T-helper 17 cell (primary cell): ENCODE data around the gene HELZ. TPM values are rescaled to one million over a fixed set of nuclear protein-coding genes. Genes with fewer than 3 reads are reported as not detected.
A peak's percentile ranks its signal among the peaks of the same experiment; 100 is the strongest.
"Not testable (repeated sequence)": the region's sequence is repeated elsewhere in the genome, so short reads cannot be mapped to it uniquely, and the experiment has no call there.

Experiments
- ATAC-seq: fragments of 150-1000 bp; cut with Tn5 transposase; 2 replicates; pipeline ENCODE4 v1.10.0; 2021; ENCODE audit warnings: mild to moderate bottlenecking, moderate library complexity
- DNase-seq, 3 donors: peaks; one replicate each; pipeline versions ENCODE4 v3.0.0 to v3.0.0-alpha.2; 2020 to 2021
- H3K9me3 ChIP-seq: one replicate; pipeline ENCODE4 v1.7.0; 2013; ENCODE audit warnings: low read length, mild to moderate bottlenecking; ENCODE audit not compliant: control insufficient read depth, poor library complexity, severe bottlenecking
- H3K27ac Mint-ChIP-seq: one replicate; pipeline ENCODE4 v1.8.0; 2022; ENCODE audit warnings: mild to moderate bottlenecking, moderate library complexity, mixed read lengths
- H3K27me3 Mint-ChIP-seq: one replicate; pipeline ENCODE4 v1.8.0; 2022; ENCODE audit warnings: mixed read lengths
- H3K36me3 Mint-ChIP-seq: one replicate; pipeline ENCODE4 v1.8.0; 2022; ENCODE audit warnings: low read depth, mixed read lengths
- H3K4me1 Mint-ChIP-seq: one replicate; pipeline ENCODE4 v1.8.0; 2022; ENCODE audit warnings: mild to moderate bottlenecking, mixed read lengths
- H3K4me3 Mint-ChIP-seq: one replicate; pipeline ENCODE4 v1.8.0; 2022; ENCODE audit warnings: mild to moderate bottlenecking, moderate library complexity, mixed read lengths
- total RNA-seq, 4 donors: library from RNA in 2 of 4; stranded (reverse) in 2 of 4; gene quantifications; one replicate each; pipeline ENCODE4 v1.2.3 and lab custom pipeline; 2022 to 2026

Gene HELZ, protein sequence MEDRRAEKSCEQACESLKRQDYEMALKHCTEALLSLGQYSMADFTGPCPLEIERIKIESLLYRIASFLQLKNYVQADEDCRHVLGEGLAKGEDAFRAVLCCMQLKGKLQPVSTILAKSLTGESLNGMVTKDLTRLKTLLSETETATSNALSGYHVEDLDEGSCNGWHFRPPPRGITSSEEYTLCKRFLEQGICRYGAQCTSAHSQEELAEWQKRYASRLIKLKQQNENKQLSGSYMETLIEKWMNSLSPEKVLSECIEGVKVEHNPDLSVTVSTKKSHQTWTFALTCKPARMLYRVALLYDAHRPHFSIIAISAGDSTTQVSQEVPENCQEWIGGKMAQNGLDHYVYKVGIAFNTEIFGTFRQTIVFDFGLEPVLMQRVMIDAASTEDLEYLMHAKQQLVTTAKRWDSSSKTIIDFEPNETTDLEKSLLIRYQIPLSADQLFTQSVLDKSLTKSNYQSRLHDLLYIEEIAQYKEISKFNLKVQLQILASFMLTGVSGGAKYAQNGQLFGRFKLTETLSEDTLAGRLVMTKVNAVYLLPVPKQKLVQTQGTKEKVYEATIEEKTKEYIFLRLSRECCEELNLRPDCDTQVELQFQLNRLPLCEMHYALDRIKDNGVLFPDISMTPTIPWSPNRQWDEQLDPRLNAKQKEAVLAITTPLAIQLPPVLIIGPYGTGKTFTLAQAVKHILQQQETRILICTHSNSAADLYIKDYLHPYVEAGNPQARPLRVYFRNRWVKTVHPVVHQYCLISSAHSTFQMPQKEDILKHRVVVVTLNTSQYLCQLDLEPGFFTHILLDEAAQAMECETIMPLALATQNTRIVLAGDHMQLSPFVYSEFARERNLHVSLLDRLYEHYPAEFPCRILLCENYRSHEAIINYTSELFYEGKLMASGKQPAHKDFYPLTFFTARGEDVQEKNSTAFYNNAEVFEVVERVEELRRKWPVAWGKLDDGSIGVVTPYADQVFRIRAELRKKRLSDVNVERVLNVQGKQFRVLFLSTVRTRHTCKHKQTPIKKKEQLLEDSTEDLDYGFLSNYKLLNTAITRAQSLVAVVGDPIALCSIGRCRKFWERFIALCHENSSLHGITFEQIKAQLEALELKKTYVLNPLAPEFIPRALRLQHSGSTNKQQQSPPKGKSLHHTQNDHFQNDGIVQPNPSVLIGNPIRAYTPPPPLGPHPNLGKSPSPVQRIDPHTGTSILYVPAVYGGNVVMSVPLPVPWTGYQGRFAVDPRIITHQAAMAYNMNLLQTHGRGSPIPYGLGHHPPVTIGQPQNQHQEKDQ (N-terminal part only)
- total RNA-seq, result 100 to 1,000 TPM; 124 to 164 TPM
- 168 to 188 reads per million in 2 donors for total RNA-seq (lab: John Stamatoyannopoulos, UW)

- H3K4me1 Mint-ChIP-seq, result peaks cover 44% of the 10 kb centered on the region
- H3K27me3 Mint-ChIP-seq, result no peaks in the 10 kb centered on the region
- H3K27ac Mint-ChIP-seq, result peak within 1 kb of the TSS; percentile 87
- H3K9me3 ChIP-seq, result no peaks in the 10 kb centered on the region
- peak within 1 kb of the TSS; percentile 89 for H3K4me3 Mint-ChIP-seq
- no peaks in the 10 kb centered on the region for H3K36me3 Mint-ChIP-seq
- peak; percentile 72 for ATAC-seq
- peak; percentile 57 to 75 (median 72) for DNase-seq
Measured at GRCh38 chr17:67245073-67245693, at the start of gene HELZ. TSS of gene HELZ (minus strand) at chr17:67245196. CDS start at chr17:67218804, 26,392 bp downstream.

DNA sequence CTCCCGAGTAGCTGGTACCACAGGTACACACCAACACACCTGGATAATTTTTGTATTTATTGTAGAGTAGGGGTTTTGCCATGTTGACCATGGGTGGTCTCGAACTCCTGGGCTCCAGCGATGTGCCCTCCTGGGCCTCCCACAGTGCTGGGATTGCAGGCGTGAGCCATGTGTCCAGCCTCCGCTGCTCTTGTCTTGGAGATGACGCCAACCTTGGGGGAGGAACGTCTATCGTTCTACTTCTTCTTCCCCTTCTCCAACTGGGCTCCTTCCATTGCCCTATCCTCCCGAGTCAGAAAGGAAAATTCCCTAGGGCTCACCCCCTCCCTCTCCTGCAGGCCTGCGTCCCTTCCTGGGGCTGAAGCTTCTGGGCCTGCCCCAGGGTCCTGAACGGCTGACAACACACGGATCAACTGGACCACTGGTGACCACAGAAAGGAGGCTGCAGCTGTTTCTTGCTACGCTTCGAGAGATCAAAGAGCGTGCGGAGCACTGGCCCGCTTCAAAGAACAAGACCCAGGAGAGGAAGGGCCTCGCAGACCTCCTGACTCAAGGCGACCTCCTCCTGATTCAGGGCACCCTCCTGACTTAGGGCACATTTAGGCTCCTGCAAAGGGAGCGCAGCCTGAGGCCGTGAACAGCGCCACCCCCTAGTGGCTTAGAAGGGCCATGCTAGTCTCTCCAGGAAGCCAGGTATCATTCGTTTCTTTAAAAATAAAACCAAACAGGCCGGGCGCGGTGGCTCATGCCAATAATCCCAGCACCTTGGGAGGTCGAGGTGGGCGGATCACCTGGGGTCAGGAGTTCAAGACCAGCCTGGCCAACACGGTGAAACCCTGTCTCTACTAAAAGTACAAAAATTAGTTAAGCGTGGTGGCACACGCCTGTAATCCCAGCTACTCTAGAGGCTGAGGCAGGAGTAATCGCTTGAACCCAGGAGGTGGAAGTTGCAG is 48.5 kb upstream of the HELZ start:
- H3K36me3 Mint-ChIP-seq, result no peaks in the 10 kb centered on the region
- H3K4me1 Mint-ChIP-seq, result peaks cover 5% of the 10 kb centered on the region
- peak; percentile 99 for ATAC-seq
- H3K9me3 ChIP-seq, result no peaks in the 10 kb centered on the region
- peak; percentile 37 to 63 (median 43) for DNase-seq
- no peaks in the 10 kb centered on the region for H3K27me3 Mint-ChIP-seq
- peak overlapping the region; percentile 15 for H3K4me3 Mint-ChIP-seq
- H3K27ac Mint-ChIP-seq, result peak overlapping the region; percentile 27

GRCh38 chr17:67290711-67291291 is 45.8 kb upstream of the HELZ start:
- Mint-ChIP-seq H3K4me3 (no peak overlapping the region), H3K4me1 (peaks cover 5% of the 10 kb centered on the region), H3K27me3 (no peaks in the 10 kb centered on the region), H3K36me3 (no peaks in the 10 kb centered on the region), H3K27ac (no peak overlapping the region)
- no peaks in the 10 kb centered on the region for H3K9me3 ChIP-seq
- ATAC-seq (no peak), DNase-seq (no peak)

DNA sequence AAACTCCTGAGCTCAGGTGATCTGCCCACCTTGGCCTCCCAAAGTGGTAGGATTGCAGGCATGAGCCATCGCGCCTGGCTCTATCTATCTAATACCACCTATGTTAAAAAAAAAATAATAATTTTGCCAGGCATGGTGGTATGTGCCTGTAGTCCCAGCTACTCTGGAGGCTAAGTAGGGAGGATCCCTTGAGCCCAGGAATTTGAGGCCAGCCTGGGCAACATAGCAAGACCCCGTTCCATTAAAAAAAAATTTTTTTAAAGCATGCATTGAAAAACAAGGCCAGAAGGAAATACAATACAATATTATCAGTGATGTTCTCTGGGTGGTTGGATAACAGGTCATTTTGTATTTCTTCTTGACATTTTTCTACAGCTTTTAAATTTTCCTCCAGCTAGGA is 45.2 kb upstream of the HELZ start:
- no peak overlapping the region for H3K4me3 Mint-ChIP-seq
- DNase-seq (no peak), ATAC-seq (no peak)
- peaks cover 9% of the 10 kb centered on the region for H3K4me1 Mint-ChIP-seq
- no peaks in the 10 kb centered on the region for H3K9me3 ChIP-seq
- H3K36me3 Mint-ChIP-seq, result no peaks in the 10 kb centered on the region
- H3K27ac Mint-ChIP-seq, result no peak overlapping the region
- no peaks in the 10 kb centered on the region for H3K27me3 Mint-ChIP-seq

GRCh38 chr17:67289181-67289876 is 44.3 kb upstream of the HELZ start:
- no peaks in the 10 kb centered on the region for H3K9me3 ChIP-seq
- Mint-ChIP-seq H3K27me3 (no peaks in the 10 kb centered on the region), H3K36me3 (no peaks in the 10 kb centered on the region), H3K27ac (no peak overlapping the region), H3K4me3 (no peak overlapping the region), H3K4me1 (peaks cover 9% of the 10 kb centered on the region)
- no peak for ATAC-seq
- no peak for DNase-seq

DNA sequence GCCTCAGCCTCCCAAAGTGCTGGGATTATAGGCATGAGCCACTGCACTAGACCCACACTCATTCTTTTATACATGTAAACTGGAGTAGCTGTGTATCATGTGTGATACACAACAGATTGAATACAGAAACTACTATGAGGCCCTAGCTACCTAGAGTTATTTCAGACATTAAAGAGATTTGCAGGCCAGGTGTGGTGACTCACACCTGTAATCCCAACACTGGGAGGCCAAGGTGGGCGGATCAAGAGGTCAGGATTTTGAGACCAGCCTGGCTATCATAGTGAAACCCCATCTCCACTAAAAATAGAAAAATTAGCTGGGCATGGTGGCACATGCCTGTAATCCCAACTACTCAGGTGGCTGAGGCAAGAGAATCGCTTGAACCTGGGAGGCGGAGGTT is 41.8 kb upstream of the HELZ start:
- not testable (repeated sequence) for H3K36me3 Mint-ChIP-seq, DNase-seq, H3K9me3 ChIP-seq, H3K27ac Mint-ChIP-seq, H3K4me1 Mint-ChIP-seq, ATAC-seq, H3K4me3 Mint-ChIP-seq, H3K27me3 Mint-ChIP-seq

DNA sequence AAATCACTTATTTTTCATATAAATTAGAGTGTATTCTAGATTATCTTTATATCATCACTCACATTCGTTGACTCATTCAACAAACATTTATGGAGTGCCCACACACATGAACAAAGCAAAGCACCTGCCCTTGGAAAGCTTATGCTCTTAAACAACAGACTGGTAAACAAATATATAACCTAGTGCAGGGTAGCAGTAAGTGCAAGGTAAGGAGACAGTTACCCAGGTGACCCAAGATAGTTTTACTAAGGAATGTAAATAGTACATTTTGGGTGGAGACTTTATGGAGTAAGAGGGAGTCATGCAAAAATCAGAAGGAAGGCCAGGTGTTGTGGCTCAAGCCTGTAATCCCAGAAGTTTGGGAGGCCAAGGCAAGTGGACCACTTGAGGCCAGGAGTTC is 40.4 kb upstream of the HELZ start:
- H3K4me1 Mint-ChIP-seq, result peaks cover 4% of the 10 kb centered on the region
- no peaks in the 10 kb centered on the region for H3K36me3 Mint-ChIP-seq

GRCh38 chr17:67283731-67284516 is 38.9 kb upstream of the HELZ start:
- Mint-ChIP-seq H3K36me3 (no peaks in the 10 kb centered on the region), H3K27me3 (no peaks in the 10 kb centered on the region), H3K4me1 (peaks cover 4% of the 10 kb centered on the region), H3K27ac (no peak overlapping the region), H3K4me3 (no peak overlapping the region)
- H3K9me3 ChIP-seq, result no peaks in the 10 kb centered on the region
- ATAC-seq (no peak), DNase-seq (no peak)

More for the DNA sequence above, 40.4 kb upstream of the HELZ start:
- no peaks in the 10 kb centered on the region for H3K9me3 ChIP-seq
- DNase-seq (no peak), ATAC-seq (no peak)
- no peak overlapping the region for H3K4me3 Mint-ChIP-seq
- H3K27ac Mint-ChIP-seq, result no peak overlapping the region
- no peaks in the 10 kb centered on the region for H3K27me3 Mint-ChIP-seq

- H3K9me3 ChIP-seq, result no peaks in the 10 kb centered on the region
- Mint-ChIP-seq H3K36me3 (no peaks in the 10 kb centered on the region), H3K27ac (peak overlapping the region; percentile 39), H3K27me3 (no peaks in the 10 kb centered on the region), H3K4me1 (peaks cover 4% of the 10 kb centered on the region), H3K4me3 (no peak overlapping the region)
- DNase-seq (no peak), ATAC-seq (no peak)
Measured at GRCh38 chr17:67281743-67282142, 36.7 kb upstream of the HELZ start.

GRCh38 chr17:67281053-67281452 is 36.1 kb upstream of the HELZ start:
- Mint-ChIP-seq H3K4me3 (no peak overlapping the region), H3K36me3 (no peaks in the 10 kb centered on the region), H3K4me1 (peaks cover 4% of the 10 kb centered on the region), H3K27ac (peak overlapping the region; percentile 39), H3K27me3 (no peaks in the 10 kb centered on the region)
- no peaks in the 10 kb centered on the region for H3K9me3 ChIP-seq
- ATAC-seq (no peak), DNase-seq (no peak)
